GM20000 (cell line): ENCODE measurements around the gene SOCS6.

Source experiments
- DNase-seq: peaks from one replicate; pipeline ENCODE4 v3.0.0; 2012; ENCODE audit warnings: low spot score
- CTCF ChIP-seq: IDR thresholded peaks from 2 replicates; pipeline ENCODE4 v1.5.1; 2012; ENCODE audit warnings: mild to moderate bottlenecking, control low read depth; ENCODE audit errors: extremely low read depth, missing control alignments

SOCS6 gene

GRCh38 chr18:70289351-70290312, 787 bp downstream of the SOCS6 start:
- DNase-seq, result peak; percentile 85
- TF ChIP-seq CTCF, result no peak

- no peak for TF ChIP-seq CTCF
- DNase-seq, result no peak
Observed at GRCh38 chr18:70290482-70291294, 1.8 kb downstream of the SOCS6 start.

GRCh38 chr18:70291295-70291574, 2.4 kb downstream of the SOCS6 start:
- DNase-seq, result no peak
- no peak for TF ChIP-seq CTCF

GRCh38 chr18:70292628-70293027, 3.8 kb downstream of the SOCS6 start:
- TF ChIP-seq CTCF, result no peak
- no peak for DNase-seq

GRCh38 chr18:70293166-70293565, 4.3 kb downstream of the SOCS6 start:
- TF ChIP-seq CTCF, result no peak
- no peak for DNase-seq

GRCh38 chr18:70294471-70295191, 5.8 kb downstream of the SOCS6 start:
- TF ChIP-seq CTCF, result no peak
- no peak for DNase-seq
